Activated T-cell treated with anti-CD3 and anti-CD28 coated beads, Interleukin-2, amount 50 U/mL, for 1 hour (primary cell): ENCODE measurements around the gene AGBL3.
"Not testable (repeated sequence)": the region's sequence is repeated elsewhere in the genome, so short reads cannot be mapped to it uniquely, and the experiment has no call there.

ENCODE experiments used
- DNase-seq: peaks from one replicate; pipeline ENCODE4 v3.0.0-alpha.2; 2020

AGBL3 gene

GRCh38 chr7:135078051-135078450, 91.7 kb downstream of the AGBL3 start:
- no peak for DNase-seq

- DNase-seq = no peak
Observed at GRCh38 chr7:135079068-135079467, 92.8 kb downstream of the AGBL3 start.

GRCh38 chr7:135083005-135083404, 96.7 kb downstream of the AGBL3 start:
- DNase-seq = no peak

GRCh38 chr7:135088566-135088965, 102.3 kb downstream of the AGBL3 start:
- no peak for DNase-seq

GRCh38 chr7:135091717-135092116, 105.4 kb downstream of the AGBL3 start:
- DNase-seq = no peak

GRCh38 chr7:135094472-135095237, 108.3 kb downstream of the AGBL3 start:
- DNase-seq = no peak

- no peak for DNase-seq
Observed at GRCh38 chr7:135095450-135095849, 109.1 kb downstream of the AGBL3 start.

- DNase-seq = no peak
Observed at GRCh38 chr7:135098391-135098790, 112.1 kb downstream of the AGBL3 start.

GRCh38 chr7:135100856-135101255, 114.5 kb downstream of the AGBL3 start:
- no peak for DNase-seq

- DNase-seq = no peak
Observed at GRCh38 chr7:135102372-135102771, 116.1 kb downstream of the AGBL3 start.

- no peak for DNase-seq
Observed at GRCh38 chr7:135109562-135109961, 123.3 kb downstream of the AGBL3 start.

- no peak for DNase-seq
Observed at GRCh38 chr7:135109976-135110375, 123.7 kb downstream of the AGBL3 start.

- no peak for DNase-seq
Observed at GRCh38 chr7:135111379-135111778, 125.1 kb downstream of the AGBL3 start.

GRCh38 chr7:135114622-135115021, 128.3 kb downstream of the AGBL3 start:
- DNase-seq = no peak

GRCh38 chr7:135117096-135117495, 130.8 kb downstream of the AGBL3 start:
- no peak for DNase-seq

GRCh38 chr7:135121868-135122267, 135.6 kb downstream of the AGBL3 start:
- no peak for DNase-seq

- DNase-seq = not testable (repeated sequence)
Observed at GRCh38 chr7:135124631-135125030, 138.3 kb downstream of the AGBL3 start.

- no peak for DNase-seq
Observed at GRCh38 chr7:135128931-135129330, 142.6 kb downstream of the AGBL3 start.

- DNase-seq = no peak
Observed at GRCh38 chr7:135129579-135129978, 143.3 kb downstream of the AGBL3 start.

GRCh38 chr7:135143885-135144668, 157.8 kb downstream of the AGBL3 start:
- no peak for DNase-seq

- DNase-seq = no peak
Observed at GRCh38 chr7:135147341-135147898, 161.1 kb downstream of the AGBL3 start.

- DNase-seq = peak; percentile 59
Observed at GRCh38 chr7:135147899-135148721, 161.8 kb downstream of the AGBL3 start, which contains the start of gene TMEM140. Gene TMEM140, plus strand, starts transcription at chr7:135148072. Its CDS starts 16,370 bp downstream, at chr7:135164442.
